Transverse colon (tissue), 4 donors: Measurements from ENCODE around the gene FXYD2. TPM values are rescaled to one million over a fixed set of nuclear protein-coding genes. Genes with fewer than 3 reads are reported as not detected.

Experiments used
- DNase-seq: peaks from one replicate; pipeline ENCODE4 v3.0.0-alpha.2; 2019
- H3K27ac ChIP-seq, 4 donors: fragments of 200-600 bp; sonication (generic); 2 replicates each; pipeline ENCODE4 v1.5.1; 2016 to 2018; ENCODE audit warnings: inconsistent platforms in 4 of 4
- H3K27me3 ChIP-seq: fragments of 200-600 bp; sonication (generic); 2 replicates; pipeline ENCODE4 v1.5.1; 2017; ENCODE audit warnings: inconsistent platforms
- H3K36me3 ChIP-seq, 4 donors: fragments of 200-600 bp; sonication (generic); 2 replicates each; pipeline ENCODE4 v1.5.1; 2017 to 2019; ENCODE audit warnings: inconsistent platforms in 4 of 4
- H3K4me1 ChIP-seq, 4 donors: fragments of 200-600 bp; sonication (generic); 2 replicates each; pipeline ENCODE4 v1.5.1; 2017 to 2020; ENCODE audit warnings: inconsistent platforms in 4 of 4
- H3K4me3 ChIP-seq, 4 donors: fragments of 200-600 bp; sonication (generic); 1 replicate in 1 of 4; 2 replicates in 3 of 4; pipeline versions ENCODE4 v1.5.1 to v1.6.1; 2017 to 2019; ENCODE audit warnings: inconsistent platforms in 4 of 4
- H3K9me3 ChIP-seq, 2 donors: fragments of 200-600 bp; sonication (generic); 2 replicates each; pipeline ENCODE4 v1.5.1; 2017 to 2019; ENCODE audit warnings: inconsistent platforms in 2 of 2
- CTCF ChIP-seq, 5 experiments: fragments of 200-600 bp in 3 of 5; fragments of 450-650 bp in 2 of 5; sonication (generic) in 3 of 5; IDR thresholded peaks; 1 replicate in 2 of 5; 2 replicates in 3 of 5; pipeline ENCODE4 v1.5.1; 2016 to 2017; ENCODE audit warnings: antibody characterized with exemption in 5 of 5, inconsistent platforms in 3 of 5, mild to moderate bottlenecking in 2 of 5, moderate library complexity in 1 of 5
- EP300 ChIP-seq: sonication (generic); formaldehyde crosslinking; IDR thresholded peaks from one replicate; pipeline ENCODE4 v1.6.1; 2017; ENCODE audit warnings: antibody characterized with exemption, low read depth
- POLR2A ChIP-seq: fragments of 450-650 bp; IDR thresholded peaks from one replicate; pipeline ENCODE4 v1.6.1; 2016; ENCODE audit warnings: antibody characterized with exemption, mild to moderate bottlenecking, moderate library complexity
- POLR2AphosphoS5 ChIP-seq, 3 donors: sonication (generic); formaldehyde crosslinking; IDR thresholded peaks; one replicate each; pipeline ENCODE4 v1.6.1; 2016; ENCODE audit warnings: antibody characterized with exemption in 3 of 3
- WGBS, 2 donors: methylation state at CpG; one replicate each; pipeline ENCODE4 v1.1.5; 2018; ENCODE audit warnings: low coverage in 1 of 2; 5-methylcytosine and 5-hydroxymethylcytosine counted together
- in situ Hi-C, 4 donors: fragments of 200-750 bp; cut with MboI; loops; one replicate each; pipeline versions ENCODE4 v1.15.0 to v1.15.1; 2017; ENCODE audit warnings: low sequenced_read_pairs in 3 of 4, low pct_ligation_motif_present in 1 of 4, low pct_unique_long_range_greater_than_20kb in 1 of 4
- intact Hi-C: fragments of 100-400 bp; cut with DNase I; formaldehyde crosslinking; loops from one replicate; pipeline ENCODE4 v1.15.1; 2023; ENCODE audit warnings: low total_unique reads
- total RNA-seq, 4 donors: library from RNA; depleted of rRNA; stranded (reverse); fragments of >200 nt; gene quantifications; one replicate each; pipeline ENCODE4 v1.1.0, GENCODE V29; 2016

The FXYD2 gene
- total RNA-seq, result 1 to 10 TPM in 2 of 4 donors, under 1 TPM in 1, not detected in 1; 0.64 to 1.2 (median 1.1) TPM

GRCh38 chr11:117824571-117825537, at the start of gene FXYD2:
TSS of gene FXYD2 (minus strand) at chr11:117824744. CDS start at chr11:117824678, 66 bp downstream.
- 53 to 54% methylated on average over 5 to 22 of the region's 22 CpGs for WGBS, 2 donors
- Histone ChIP-seq H3K4me3 (no peak within 1 kb of the TSS), H3K27me3 (no peaks in the 10 kb centered on the region), H3K9me3 (no peaks in the 10 kb centered on the region), H3K4me1 (peaks cover 7 to 41% (median 8%) of the 10 kb centered on the region in 4 donors), H3K36me3 (no peaks in the 10 kb centered on the region), H3K27ac (peak within 1 kb of the TSS; percentile 60 to 72 (median 64))
- DNase-seq, result peak; percentile 36
- TF ChIP-seq CTCF (IDR thresholded peaks at IDR 0.05) (no peak), POLR2AphosphoS5 (IDR thresholded peaks at IDR 0.05) (peak; percentile 18 to 37 (median 22)), POLR2A (no peak), EP300 (no peak)
- in situ Hi-C loops (loop anchor here in 1 of 4 donors (25.0 kb wide), 2 partner anchors 237 to 388 kb away; no protein-coding TSS in a partner anchor), intact Hi-C loops (no loop called here)

- 69% methylated on average over 8 of the region's 8 CpGs; no CpG with 5 or more reads in 1 of the 2 donors for WGBS, 2 donors
- peaks cover 7 to 70% (median 45%) of the 10 kb centered on the region in 4 donors for H3K4me1 ChIP-seq
- H3K27ac ChIP-seq, result peak overlapping the region; percentile 76 to 90 (median 83)
- DNase-seq, result no peak
- H3K27me3 ChIP-seq, result peaks cover 51% of the 10 kb centered on the region
- no peak overlapping the region for H3K4me3 ChIP-seq
- H3K36me3 ChIP-seq, result no peaks in the 10 kb centered on the region
- no peaks in the 10 kb centered on the region for H3K9me3 ChIP-seq
- in situ Hi-C loops (no loop called here), intact Hi-C loops (no loop called here)
- TF ChIP-seq POLR2AphosphoS5 (IDR thresholded peaks at IDR 0.05) (no peak), CTCF (IDR thresholded peaks at IDR 0.05) (no peak), EP300 (no peak), POLR2A (no peak)
These were observed 49.2 kb upstream of the FXYD2 start for GRCh38 chr11:117873828-117874125.

GRCh38 chr11:117872975-117873827, 48.7 kb upstream of the FXYD2 start:
- peak overlapping the region; percentile 76 to 90 (median 83) for H3K27ac ChIP-seq
- intact Hi-C loops (no loop called here), in situ Hi-C loops (no loop called here)
- H3K4me3 ChIP-seq, result no peak overlapping the region
- DNase-seq, result no peak
- WGBS, 2 donors, result 83 to 100% methylated on average over 2 to 15 of the region's 15 CpGs
- no peaks in the 10 kb centered on the region for H3K9me3 ChIP-seq
- no peaks in the 10 kb centered on the region for H3K36me3 ChIP-seq
- H3K4me1 ChIP-seq, result peaks cover 7 to 71% (median 45%) of the 10 kb centered on the region in 4 donors
- peaks cover 46% of the 10 kb centered on the region for H3K27me3 ChIP-seq
- TF ChIP-seq EP300 (no peak), CTCF (IDR thresholded peaks at IDR 0.05) (no peak), POLR2AphosphoS5 (IDR thresholded peaks at IDR 0.05) (no peak), POLR2A (no peak)

- Histone ChIP-seq H3K9me3 (no peaks in the 10 kb centered on the region), H3K27ac (peak overlapping the region; percentile 46 to 90 (median 83)), H3K27me3 (peaks cover 39% of the 10 kb centered on the region), H3K4me1 (peaks cover 7 to 68% (median 45%) of the 10 kb centered on the region in 4 donors), H3K4me3 (no peak overlapping the region), H3K36me3 (no peaks in the 10 kb centered on the region)
- DNase-seq, result no peak
- 55 to 65% methylated on average over 2 to 12 of the region's 12 CpGs for WGBS, 2 donors
- in situ Hi-C loops, result no loop called here
- TF ChIP-seq EP300 (no peak), CTCF (IDR thresholded peaks at IDR 0.05) (no peak), POLR2AphosphoS5 (IDR thresholded peaks at IDR 0.05) (peak in 2 of 3 donors; percentile 10 to 25), POLR2A (no peak)
- intact Hi-C loops, result no loop called here
These were observed 47.9 kb upstream of the FXYD2 start for GRCh38 chr11:117872420-117872961.
